GM19035 (cell line): ENCODE measurements around the gene CUX1.
"Not testable (repeated sequence)": the region's sequence is repeated elsewhere in the genome, so short reads cannot be mapped to it uniquely, and the experiment has no call there.

Source experiments
- ATAC-seq: cut with Tn5 transposase; IDR thresholded peaks from one replicate; pipeline ENCODE4 v1.9.1; 2021; ENCODE audit not compliant: unreplicated experiment

CUX1 gene

GRCh38 chr7:101823096-101823495 is 5.7 kb downstream of the CUX1 start:
- ATAC-seq, result no peak

GRCh38 chr7:101823596-101823995 is 6.2 kb downstream of the CUX1 start:
- ATAC-seq, result no peak

DNA sequence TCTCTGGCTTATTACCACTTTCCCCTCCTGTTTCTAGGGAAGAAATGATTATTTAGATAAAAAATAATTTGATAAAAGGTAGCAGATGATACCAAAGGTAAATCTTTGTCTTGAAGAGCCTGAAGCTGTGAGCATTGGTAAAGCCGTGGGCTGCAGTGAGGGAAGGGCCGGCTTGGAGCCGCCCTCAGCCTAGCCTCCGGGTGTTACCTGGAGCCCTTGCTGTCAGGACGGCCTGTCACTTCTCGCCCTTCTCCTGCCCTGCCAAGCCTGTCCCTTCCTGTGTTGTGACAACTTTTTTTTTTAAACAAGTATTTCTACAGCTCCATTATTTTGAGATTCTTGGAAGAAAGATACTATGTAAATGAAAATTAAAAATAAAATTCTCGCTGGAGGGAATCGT is 7.0 kb downstream of the CUX1 start:
- ATAC-seq, result no peak

GRCh38 chr7:101826081-101826835 is 8.8 kb downstream of the CUX1 start:
- no peak for ATAC-seq

- ATAC-seq, result no peak
Observed at GRCh38 chr7:101828301-101829020, 11.0 kb downstream of the CUX1 start.

GRCh38 chr7:101829374-101829773 is 11.9 kb downstream of the CUX1 start:
- ATAC-seq, result no peak

GRCh38 chr7:101829821-101830220 is 12.4 kb downstream of the CUX1 start:
- no peak for ATAC-seq

DNA sequence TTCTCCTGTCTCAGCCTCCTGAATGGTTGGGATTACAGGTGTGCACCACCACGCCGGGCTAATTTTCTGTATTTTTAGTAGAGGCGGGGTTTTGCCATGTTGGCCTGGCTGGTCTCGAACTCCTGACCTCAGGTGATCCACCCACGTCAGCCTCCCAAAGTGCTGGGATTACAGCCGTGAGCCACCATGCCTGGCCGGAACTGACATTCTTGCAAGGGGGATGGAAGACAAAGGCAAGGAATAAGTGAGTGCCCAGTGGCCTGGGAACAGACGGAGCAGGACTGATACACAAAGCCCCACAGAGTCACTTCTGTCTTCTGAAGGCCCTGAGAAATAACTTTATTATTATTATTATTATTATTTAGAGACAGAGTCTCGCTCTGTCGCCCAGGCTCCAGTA is 14.0 kb downstream of the CUX1 start:
- not testable (repeated sequence) for ATAC-seq

DNA sequence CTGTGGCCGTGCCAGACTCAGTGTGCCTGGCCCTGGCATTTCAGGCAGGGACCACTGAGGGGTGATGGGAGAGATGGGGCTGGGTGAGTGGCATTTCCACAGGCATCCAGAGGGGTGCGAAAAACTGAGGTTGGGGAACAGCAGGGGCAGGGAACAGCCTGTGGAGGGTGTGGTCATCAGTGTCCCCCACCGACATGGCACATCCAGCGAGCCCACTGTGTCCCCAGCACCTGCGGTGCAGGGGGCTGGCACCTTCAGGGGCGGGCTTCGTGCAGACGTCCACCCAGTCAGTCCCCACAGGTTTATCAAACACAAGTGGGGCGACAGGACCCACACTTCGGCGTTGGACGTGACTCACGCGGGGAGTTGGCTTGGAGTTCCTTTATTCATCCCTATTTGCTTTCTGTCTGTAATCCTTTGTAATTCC is 14.8 kb downstream of the CUX1 start:
- ATAC-seq, result no peak

DNA sequence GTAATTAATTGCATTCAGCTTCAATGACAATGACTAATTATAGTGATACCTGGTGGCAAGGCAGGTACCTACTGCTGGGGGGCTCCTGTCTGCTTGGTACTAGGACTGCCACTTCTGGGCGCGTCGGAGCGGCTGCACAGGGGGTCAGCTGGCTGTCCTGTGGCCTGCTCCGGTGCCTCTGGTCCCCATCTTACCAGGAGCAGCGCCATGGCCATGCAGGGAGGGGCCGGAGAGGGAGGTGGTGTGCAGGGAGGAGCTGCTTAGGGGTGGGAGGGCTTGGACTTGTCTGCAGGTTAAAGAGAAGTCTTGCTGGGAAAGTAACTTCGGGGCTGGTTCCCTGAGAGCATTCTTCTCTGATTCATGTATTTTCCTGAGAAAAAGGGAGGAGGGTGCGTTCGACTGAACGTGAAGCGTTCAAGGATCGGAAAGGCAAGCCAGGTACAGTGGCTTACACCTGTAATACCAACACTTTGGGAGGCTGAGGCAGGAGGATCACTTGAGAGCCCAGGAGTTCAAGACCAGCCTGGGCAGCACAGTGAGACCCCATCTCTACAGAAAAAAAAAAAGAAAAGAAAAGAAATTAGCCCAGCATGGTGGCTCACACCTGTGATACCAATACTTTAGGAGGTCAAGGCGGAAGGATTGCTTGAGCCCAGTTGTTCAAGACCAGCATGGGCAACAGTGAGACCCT is 15.4 kb downstream of the CUX1 start:
- no peak for ATAC-seq

DNA sequence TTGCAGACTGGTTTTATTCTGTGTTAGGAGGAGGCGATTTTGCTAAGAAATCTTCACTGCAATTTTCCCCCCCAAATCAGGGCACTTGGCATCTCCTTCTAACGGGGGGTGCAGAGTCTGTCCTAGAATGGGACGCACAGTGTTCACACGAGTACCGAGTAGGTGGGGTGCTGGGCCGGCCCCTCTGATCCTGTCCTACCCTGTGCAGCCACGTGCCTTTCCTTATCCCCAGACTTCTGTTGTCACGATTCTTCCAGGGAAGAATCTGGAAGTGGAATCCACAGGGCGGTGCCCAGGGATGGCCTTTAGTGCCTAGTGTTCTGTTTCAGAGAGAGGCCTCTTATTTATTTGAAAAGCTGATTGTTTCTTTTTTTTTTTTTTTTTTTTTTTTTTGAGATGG is 16.4 kb downstream of the CUX1 start:
- no peak for ATAC-seq

DNA sequence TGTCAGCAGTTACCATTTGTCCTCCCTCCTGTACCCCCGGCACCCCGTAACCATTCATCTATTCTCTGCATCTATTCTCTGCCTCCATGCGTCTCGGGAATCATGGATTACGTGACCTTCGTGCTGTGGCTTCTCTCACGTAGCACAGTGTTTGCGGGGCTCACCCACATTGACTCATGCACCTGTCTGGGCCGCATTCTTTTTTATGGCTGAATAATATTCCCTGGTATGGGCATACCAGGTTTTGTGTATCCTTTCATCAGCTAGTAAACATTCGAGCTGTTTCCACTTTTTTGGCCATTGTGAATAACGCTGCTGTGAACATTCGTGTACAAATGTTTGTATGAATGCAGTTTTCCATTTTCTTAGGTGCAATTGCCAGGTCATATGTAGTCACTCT is 17.7 kb downstream of the CUX1 start:
- no peak for ATAC-seq

GRCh38 chr7:101837433-101837832 is 20.0 kb downstream of the CUX1 start:
- not testable (repeated sequence) for ATAC-seq

DNA sequence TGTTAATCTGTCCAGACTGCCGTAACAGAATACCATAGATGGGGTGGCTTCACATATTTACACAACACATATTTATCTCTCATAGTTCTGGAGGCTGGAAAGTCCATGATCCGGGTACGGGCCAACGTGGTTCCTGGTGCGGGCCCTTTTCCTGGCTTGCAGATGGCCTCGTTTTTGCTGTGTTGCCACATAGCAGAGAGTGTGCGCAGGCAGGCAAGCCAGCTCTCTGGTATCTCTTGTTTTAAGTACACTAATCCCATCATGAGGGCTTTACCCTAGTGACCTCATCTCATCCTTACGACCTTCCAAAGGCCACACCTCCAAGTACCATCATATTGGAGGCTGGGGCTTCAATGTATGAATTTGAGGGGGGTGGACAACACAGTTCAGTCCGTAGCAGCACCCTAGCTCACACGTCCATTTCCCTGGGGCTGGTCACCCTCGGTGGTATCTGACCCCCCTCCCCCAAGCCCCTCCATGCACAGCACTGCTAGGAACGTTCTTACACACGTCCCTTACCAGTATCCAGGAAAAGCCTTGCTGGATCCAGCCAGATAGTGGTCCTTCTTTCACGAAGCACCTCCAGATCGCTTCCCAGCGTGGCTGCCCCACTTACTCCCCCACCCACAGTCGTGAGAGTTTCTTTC is 21.5 kb downstream of the CUX1 start:
- no peak for ATAC-seq

GRCh38 chr7:101841328-101841727 is 23.9 kb downstream of the CUX1 start:
- no peak for ATAC-seq

- no peak for ATAC-seq
Observed at GRCh38 chr7:101843293-101844271, 26.2 kb downstream of the CUX1 start.

DNA sequence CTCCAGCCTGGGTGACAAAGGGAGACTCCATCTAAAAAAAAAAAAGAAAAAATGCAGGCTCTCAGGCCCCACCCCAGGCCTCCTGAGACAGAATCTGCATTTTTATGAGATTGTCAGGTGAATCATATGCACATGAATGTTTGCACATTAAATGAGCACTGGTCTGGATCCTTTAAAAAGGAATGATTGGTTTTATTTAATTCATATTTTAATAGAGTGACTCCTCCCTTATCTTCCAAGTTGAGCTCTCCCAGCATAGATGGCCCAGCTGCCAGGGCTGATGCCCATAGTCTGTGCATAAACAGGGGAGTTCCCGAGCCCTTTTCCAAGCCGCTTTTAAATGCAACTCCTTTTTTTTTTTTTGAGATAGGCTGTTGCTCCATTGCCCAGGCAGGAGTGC is 28.5 kb downstream of the CUX1 start:
- ATAC-seq, result no peak

DNA sequence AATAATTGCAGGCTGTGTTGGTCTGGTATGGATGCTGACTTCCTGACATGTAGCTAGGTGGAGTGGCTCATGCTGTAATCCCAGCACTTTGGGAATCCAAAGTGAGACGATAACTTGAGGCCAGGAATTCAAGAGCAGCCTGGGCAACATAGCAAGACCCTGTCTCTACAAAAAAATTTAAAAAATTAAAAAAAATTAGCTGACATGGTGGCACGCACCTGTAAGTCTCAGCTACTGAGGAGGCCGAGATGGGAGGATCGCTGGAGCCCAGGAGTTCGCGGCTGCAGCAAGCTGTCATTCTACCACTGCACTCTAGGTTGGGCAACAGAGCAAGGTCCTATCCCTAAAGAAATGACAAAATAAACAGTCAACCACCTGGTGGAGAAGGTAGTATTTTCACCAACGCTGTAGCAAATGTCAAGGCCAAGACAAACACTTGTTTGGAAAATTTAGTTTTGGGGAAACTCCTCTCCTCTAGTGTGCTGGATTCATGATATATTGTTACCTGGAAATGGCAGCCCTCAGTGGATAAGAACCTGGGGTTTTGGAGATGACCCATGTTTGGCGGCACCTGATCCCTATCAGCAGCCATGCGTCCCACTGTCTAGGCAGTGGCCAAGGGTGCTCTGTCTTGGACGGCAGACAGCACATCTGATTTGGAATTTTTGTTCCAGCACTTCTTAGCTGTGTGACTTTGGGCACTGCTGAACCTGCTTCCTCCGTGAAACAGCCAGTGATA is 29.5 kb downstream of the CUX1 start:
- no peak for ATAC-seq

DNA sequence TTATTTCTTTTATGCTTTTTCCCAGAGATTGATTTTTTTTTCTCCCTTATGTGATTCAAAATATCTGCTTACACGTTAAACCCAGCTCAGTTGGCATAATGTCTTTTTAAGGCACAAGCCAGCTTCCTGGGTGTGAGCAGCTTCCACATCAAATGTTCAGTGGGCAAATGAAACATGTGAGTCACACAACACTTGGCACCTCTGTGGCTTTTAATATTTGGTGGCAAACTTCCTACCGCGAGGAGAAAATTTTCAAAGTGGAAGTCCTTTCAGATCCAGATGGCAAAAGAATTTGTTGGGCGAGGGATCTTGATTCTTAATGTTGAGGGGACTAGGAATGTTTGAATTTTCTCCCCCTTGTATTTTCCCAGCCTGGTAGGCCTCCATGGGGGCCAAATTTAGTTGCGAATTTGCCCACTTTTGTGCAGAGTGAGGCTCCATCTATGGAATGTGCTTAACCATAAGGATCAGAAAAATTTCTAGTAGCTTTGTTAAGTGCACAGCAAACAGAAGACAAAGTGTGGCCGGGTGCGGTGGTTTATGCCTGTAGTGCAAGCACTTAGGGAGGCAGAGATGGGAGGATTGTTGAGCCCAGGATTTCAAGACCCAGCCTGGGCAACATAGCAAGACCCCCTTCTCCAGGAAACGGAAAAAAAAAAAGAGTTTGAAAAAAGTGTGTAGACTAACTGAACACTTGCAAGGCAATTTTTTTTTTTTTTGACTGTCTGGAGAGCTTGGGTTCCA is 31.0 kb downstream of the CUX1 start:
- no peak for ATAC-seq
